Measurements from ENCODE around the gene CBLIF. TPM values are rescaled to one million over a fixed set of nuclear protein-coding genes. Genes with fewer than 3 reads are reported as not detected.
"Not testable (repeated sequence)": the region's sequence is repeated elsewhere in the genome, so short reads cannot be mapped to it uniquely, and the experiment has no call there.

CBLIF gene
- not detected for total RNA-seq

GRCh38 chr11:59845399-59845798, at the start of gene CBLIF:
TSS of gene CBLIF (minus strand) at chr11:59845499. CDS start at chr11:59845453, 46 bp downstream.
- no peaks in the 10 kb centered on the region for H3K9me3 Mint-ChIP-seq (ENCODE audit: low read depth)
- ATAC-seq (no peak), DNase-seq (no peak)
- H3K27me3 Mint-ChIP-seq = peaks cover 4% of the 10 kb centered on the region
- CTCF ChIA-PET = no interaction called here
- peaks cover 2% of the 10 kb centered on the region for H3K4me1 Mint-ChIP-seq
- no peaks in the 10 kb centered on the region for H3K36me3 Mint-ChIP-seq
- H3K4me3 Mint-ChIP-seq = no peak within 1 kb of the TSS
- H3K27ac Mint-ChIP-seq = no peak within 1 kb of the TSS

GRCh38 chr11:59894616-59895015, 49.3 kb upstream of the CBLIF start:
- H3K27ac Mint-ChIP-seq = no peak overlapping the region
- peaks cover 3% of the 10 kb centered on the region for H3K27me3 Mint-ChIP-seq
- no peaks in the 10 kb centered on the region for H3K36me3 Mint-ChIP-seq
- no peak for DNase-seq
- H3K9me3 Mint-ChIP-seq (ENCODE audit: low read depth) = peaks cover 4% of the 10 kb centered on the region
- no peak overlapping the region for H3K4me3 Mint-ChIP-seq
- no peak for ATAC-seq
- no peaks in the 10 kb centered on the region for H3K4me1 Mint-ChIP-seq
- CTCF ChIA-PET = no interaction called here

- peaks cover 3% of the 10 kb centered on the region for H3K27me3 Mint-ChIP-seq
Measured at GRCh38 chr11:59891781-59892181, 46.5 kb upstream of the CBLIF start.

GRCh38 chr11:59887156-59887555, 41.9 kb upstream of the CBLIF start:
- H3K4me1 Mint-ChIP-seq, H3K27me3 Mint-ChIP-seq: not testable (repeated sequence)

More at GRCh38 chr11:59891781-59892181, 46.5 kb upstream of the CBLIF start:
- no peak overlapping the region for H3K27ac Mint-ChIP-seq
- H3K4me1 Mint-ChIP-seq = no peaks in the 10 kb centered on the region
- DNase-seq (no peak), ATAC-seq (no peak)
- H3K36me3 Mint-ChIP-seq = peaks cover 2% of the 10 kb centered on the region
- CTCF ChIA-PET = interaction anchor here (1.4 kb wide), 1 partner anchor 13 kb away, joined by 3 read pairs; no protein-coding TSS in a partner anchor
- no peak overlapping the region for H3K4me3 Mint-ChIP-seq
- peaks cover 11% of the 10 kb centered on the region for H3K9me3 Mint-ChIP-seq (ENCODE audit: low read depth)

GRCh38 chr11:59883597-59883996, 38.3 kb upstream of the CBLIF start:
- H3K9me3 Mint-ChIP-seq (ENCODE audit: low read depth) = peaks cover 3% of the 10 kb centered on the region
- no peak for ATAC-seq
- H3K36me3 Mint-ChIP-seq = no peaks in the 10 kb centered on the region
- no peak overlapping the region for H3K27ac Mint-ChIP-seq
- CTCF ChIA-PET = no interaction called here
- no peak for DNase-seq
- no peaks in the 10 kb centered on the region for H3K27me3 Mint-ChIP-seq
- H3K4me3 Mint-ChIP-seq = no peak overlapping the region
- no peaks in the 10 kb centered on the region for H3K4me1 Mint-ChIP-seq

More at GRCh38 chr11:59887156-59887555, 41.9 kb upstream of the CBLIF start:
- H3K9me3 Mint-ChIP-seq (ENCODE audit: low read depth) = peaks cover 11% of the 10 kb centered on the region
- CTCF ChIA-PET, ATAC-seq, H3K27ac Mint-ChIP-seq, H3K36me3 Mint-ChIP-seq, H3K4me3 Mint-ChIP-seq, DNase-seq: not testable (repeated sequence)

- H3K36me3 Mint-ChIP-seq = no peaks in the 10 kb centered on the region
- H3K4me3 Mint-ChIP-seq = no peak overlapping the region
- H3K4me1 Mint-ChIP-seq = no peaks in the 10 kb centered on the region
- no peaks in the 10 kb centered on the region for H3K9me3 Mint-ChIP-seq (ENCODE audit: low read depth)
- ATAC-seq = no peak
- peaks cover 10% of the 10 kb centered on the region for H3K27me3 Mint-ChIP-seq
- CTCF ChIA-PET = no interaction called here
- no peak overlapping the region for H3K27ac Mint-ChIP-seq
- DNase-seq = no peak
Measured at GRCh38 chr11:59879567-59879966, 34.3 kb upstream of the CBLIF start.

GRCh38 chr11:59878575-59878974, 33.3 kb upstream of the CBLIF start, which contains the start of gene OOSP3:
TSS of gene OOSP3 (plus strand) at chr11:59878782. CDS start at chr11:59878809, 27 bp downstream.
- peaks cover 11% of the 10 kb centered on the region for H3K27me3 Mint-ChIP-seq
- no peak within 1 kb of the TSS for H3K27ac Mint-ChIP-seq
- CTCF ChIA-PET = no interaction called here
- no peaks in the 10 kb centered on the region for H3K9me3 Mint-ChIP-seq (ENCODE audit: low read depth)
- no peaks in the 10 kb centered on the region for H3K36me3 Mint-ChIP-seq
- no peak within 1 kb of the TSS for H3K4me3 Mint-ChIP-seq
- no peak for ATAC-seq
- H3K4me1 Mint-ChIP-seq = no peaks in the 10 kb centered on the region
- no peak for DNase-seq

GRCh38 chr11:59877784-59878183, 32.5 kb upstream of the CBLIF start:
- no peaks in the 10 kb centered on the region for H3K9me3 Mint-ChIP-seq (ENCODE audit: low read depth)
- H3K4me1 Mint-ChIP-seq = no peaks in the 10 kb centered on the region
- CTCF ChIA-PET = no interaction called here
- H3K27ac Mint-ChIP-seq = no peak overlapping the region
- H3K27me3 Mint-ChIP-seq = peaks cover 11% of the 10 kb centered on the region
- H3K4me3 Mint-ChIP-seq = no peak overlapping the region
- DNase-seq (no peak), ATAC-seq (no peak)
- H3K36me3 Mint-ChIP-seq = no peaks in the 10 kb centered on the region

GRCh38 chr11:59877325-59877724, 32.0 kb upstream of the CBLIF start:
- DNase-seq = no peak
- Mint-ChIP-seq H3K4me1 (no peaks in the 10 kb centered on the region), H3K4me3 (no peak overlapping the region), H3K27me3 (peaks cover 11% of the 10 kb centered on the region), H3K9me3 (ENCODE audit: low read depth) (no peaks in the 10 kb centered on the region), H3K27ac (no peak overlapping the region), H3K36me3 (no peaks in the 10 kb centered on the region)
- CTCF ChIA-PET = no interaction called here
- ATAC-seq = no peak

- CTCF ChIA-PET = no interaction called here
- Mint-ChIP-seq H3K36me3 (no peaks in the 10 kb centered on the region), H3K27ac (no peak overlapping the region), H3K4me1 (no peaks in the 10 kb centered on the region), H3K27me3 (peaks cover 17% of the 10 kb centered on the region), H3K9me3 (ENCODE audit: low read depth) (peaks cover under 1% of the 10 kb centered on the region), H3K4me3 (no peak overlapping the region)
- no peak for DNase-seq
- ATAC-seq = no peak
Measured at GRCh38 chr11:59875856-59876519, 30.7 kb upstream of the CBLIF start.

- ATAC-seq (no peak), DNase-seq (no peak)
- Mint-ChIP-seq H3K4me3 (no peak overlapping the region), H3K36me3 (no peaks in the 10 kb centered on the region), H3K9me3 (ENCODE audit: low read depth) (peaks cover 2% of the 10 kb centered on the region), H3K27me3 (peaks cover 14% of the 10 kb centered on the region), H3K27ac (no peak overlapping the region), H3K4me1 (no peaks in the 10 kb centered on the region)
- CTCF ChIA-PET = no interaction called here
Measured at GRCh38 chr11:59872076-59872475, 26.8 kb upstream of the CBLIF start.

- H3K27ac Mint-ChIP-seq = no peak overlapping the region
- DNase-seq (no peak), ATAC-seq (no peak)
- peaks cover 2% of the 10 kb centered on the region for H3K9me3 Mint-ChIP-seq (ENCODE audit: low read depth)
- no peak overlapping the region for H3K4me3 Mint-ChIP-seq
- peaks cover 19% of the 10 kb centered on the region for H3K27me3 Mint-ChIP-seq
- H3K4me1 Mint-ChIP-seq = no peaks in the 10 kb centered on the region
- CTCF ChIA-PET = no interaction called here
- no peaks in the 10 kb centered on the region for H3K36me3 Mint-ChIP-seq
Measured at GRCh38 chr11:59867946-59868345, 22.6 kb upstream of the CBLIF start.

GRCh38 chr11:59866836-59867235, 21.5 kb upstream of the CBLIF start:
- Mint-ChIP-seq H3K4me1 (no peaks in the 10 kb centered on the region), H3K4me3 (no peak overlapping the region), H3K27me3 (peaks cover 19% of the 10 kb centered on the region), H3K36me3 (no peaks in the 10 kb centered on the region), H3K9me3 (ENCODE audit: low read depth) (peaks cover 2% of the 10 kb centered on the region), H3K27ac (no peak overlapping the region)
- CTCF ChIA-PET = no interaction called here
- no peak for DNase-seq
- no peak for ATAC-seq

GRCh38 chr11:59866397-59866796, 21.1 kb upstream of the CBLIF start, which contains the start of gene TCN1:
TSS of gene TCN1 (minus strand) at chr11:59866487. CDS start at chr11:59866470, 17 bp downstream.
- H3K27ac Mint-ChIP-seq = no peak within 1 kb of the TSS
- peaks cover 2% of the 10 kb centered on the region for H3K9me3 Mint-ChIP-seq (ENCODE audit: low read depth)
- no peaks in the 10 kb centered on the region for H3K4me1 Mint-ChIP-seq
- no peak for ATAC-seq
- no peak for DNase-seq
- no peak within 1 kb of the TSS for H3K4me3 Mint-ChIP-seq
- CTCF ChIA-PET = no interaction called here
- peaks cover 15% of the 10 kb centered on the region for H3K27me3 Mint-ChIP-seq
- H3K36me3 Mint-ChIP-seq = no peaks in the 10 kb centered on the region
